ENCODE measurements around the gene SPACDR. TPM values are rescaled to one million over a fixed set of nuclear protein-coding genes. Genes with fewer than 3 reads are reported as not detected.
"Not testable (repeated sequence)": the region's sequence is repeated elsewhere in the genome, so short reads cannot be mapped to it uniquely, and the experiment has no call there.

The SPACDR gene
- polyA plus RNA-seq, 1 donor from 2014 or later = not detected

- TF ChIP-seq, protein P1, sequence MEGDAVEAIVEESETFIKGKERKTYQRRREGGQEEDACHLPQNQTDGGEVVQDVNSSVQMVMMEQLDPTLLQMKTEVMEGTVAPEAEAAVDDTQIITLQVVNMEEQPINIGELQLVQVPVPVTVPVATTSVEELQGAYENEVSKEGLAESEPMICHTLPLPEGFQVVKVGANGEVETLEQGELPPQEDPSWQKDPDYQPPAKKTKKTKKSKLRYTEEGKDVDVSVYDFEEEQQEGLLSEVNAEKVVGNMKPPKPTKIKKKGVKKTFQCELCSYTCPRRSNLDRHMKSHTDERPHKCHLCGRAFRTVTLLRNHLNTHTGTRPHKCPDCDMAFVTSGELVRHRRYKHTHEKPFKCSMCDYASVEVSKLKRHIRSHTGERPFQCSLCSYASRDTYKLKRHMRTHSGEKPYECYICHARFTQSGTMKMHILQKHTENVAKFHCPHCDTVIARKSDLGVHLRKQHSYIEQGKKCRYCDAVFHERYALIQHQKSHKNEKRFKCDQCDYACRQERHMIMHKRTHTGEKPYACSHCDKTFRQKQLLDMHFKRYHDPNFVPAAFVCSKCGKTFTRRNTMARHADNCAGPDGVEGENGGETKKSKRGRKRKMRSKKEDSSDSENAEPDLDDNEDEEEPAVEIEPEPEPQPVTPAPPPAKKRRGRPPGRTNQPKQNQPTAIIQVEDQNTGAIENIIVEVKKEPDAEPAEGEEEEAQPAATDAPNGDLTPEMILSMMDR (IDR thresholded peaks at IDR 0.05; ENCODE audit: poor library complexity, severe bottlenecking) = no peak
- no peak for TF ChIP-seq EP300 (conservative IDR thresholded peaks at IDR 0.05; ENCODE audit: poor library complexity, severe bottlenecking)
- no peaks in the 10 kb centered on the region for H3K9me2 ChIP-seq (ENCODE audit: insufficient read depth, low read length)
These were observed 20.8 kb downstream of the SPACDR start for GRCh38 chr7:100443096-100443840.

GRCh38 chr7:100441641-100442535 is 22.2 kb downstream of the SPACDR start:
- Histone ChIP-seq H3K9me3 (ENCODE audit: low read length) (no peaks in the 10 kb centered on the region), H3K36me3 (ENCODE audit: insufficient read depth, low read length) (no peaks in the 10 kb centered on the region), H3K4me2 (ENCODE audit: low read length) (no peak overlapping the region), H3K27ac (ENCODE audit: low read length) (no peak overlapping the region), H3F3A (ENCODE audit: insufficient read depth, low read length, poor library complexity, severe bottlenecking) (no peaks in the 10 kb centered on the region), H3K79me2 (replicated peaks; ENCODE audit: insufficient read depth, low read length) (no peaks in the 10 kb centered on the region), H2AFZ (ENCODE audit: low read depth, low read length) (no peak overlapping the region), H3K9me2 (ENCODE audit: insufficient read depth, low read length) (no peaks in the 10 kb centered on the region), H3K9ac (ENCODE audit: low read length) (no peak overlapping the region), H3K27me3 (ENCODE audit: insufficient read depth, low read depth, low read length) (no peaks in the 10 kb centered on the region), H3K4me3 (ENCODE audit: low read length) (no peak overlapping the region), H4K20me1 (ENCODE audit: insufficient read depth) (no peaks in the 10 kb centered on the region)
- TF ChIP-seq RAD21 (conservative IDR thresholded peaks at IDR 0.05) (no peak), EP300 (conservative IDR thresholded peaks at IDR 0.05; ENCODE audit: poor library complexity, severe bottlenecking) (no peak), EZH2 (IDR thresholded peaks at IDR 0.05; ENCODE audit: borderline replicate concordance, insufficient read depth, low read length, poor library complexity, severe bottlenecking) (no peak), TAF1 (IDR thresholded peaks at IDR 0.05; ENCODE audit: low read depth) (no peak), MXI1 (conservative IDR thresholded peaks at IDR 0.05; ENCODE audit: poor library complexity, severe bottlenecking) (no peak), SMC3 (conservative IDR thresholded peaks at IDR 0.05; ENCODE audit: poor library complexity) (no peak), POLR2AphosphoS5 (IDR thresholded peaks at IDR 0.05) (no peak)
- TF ChIP-seq, protein P2, sequence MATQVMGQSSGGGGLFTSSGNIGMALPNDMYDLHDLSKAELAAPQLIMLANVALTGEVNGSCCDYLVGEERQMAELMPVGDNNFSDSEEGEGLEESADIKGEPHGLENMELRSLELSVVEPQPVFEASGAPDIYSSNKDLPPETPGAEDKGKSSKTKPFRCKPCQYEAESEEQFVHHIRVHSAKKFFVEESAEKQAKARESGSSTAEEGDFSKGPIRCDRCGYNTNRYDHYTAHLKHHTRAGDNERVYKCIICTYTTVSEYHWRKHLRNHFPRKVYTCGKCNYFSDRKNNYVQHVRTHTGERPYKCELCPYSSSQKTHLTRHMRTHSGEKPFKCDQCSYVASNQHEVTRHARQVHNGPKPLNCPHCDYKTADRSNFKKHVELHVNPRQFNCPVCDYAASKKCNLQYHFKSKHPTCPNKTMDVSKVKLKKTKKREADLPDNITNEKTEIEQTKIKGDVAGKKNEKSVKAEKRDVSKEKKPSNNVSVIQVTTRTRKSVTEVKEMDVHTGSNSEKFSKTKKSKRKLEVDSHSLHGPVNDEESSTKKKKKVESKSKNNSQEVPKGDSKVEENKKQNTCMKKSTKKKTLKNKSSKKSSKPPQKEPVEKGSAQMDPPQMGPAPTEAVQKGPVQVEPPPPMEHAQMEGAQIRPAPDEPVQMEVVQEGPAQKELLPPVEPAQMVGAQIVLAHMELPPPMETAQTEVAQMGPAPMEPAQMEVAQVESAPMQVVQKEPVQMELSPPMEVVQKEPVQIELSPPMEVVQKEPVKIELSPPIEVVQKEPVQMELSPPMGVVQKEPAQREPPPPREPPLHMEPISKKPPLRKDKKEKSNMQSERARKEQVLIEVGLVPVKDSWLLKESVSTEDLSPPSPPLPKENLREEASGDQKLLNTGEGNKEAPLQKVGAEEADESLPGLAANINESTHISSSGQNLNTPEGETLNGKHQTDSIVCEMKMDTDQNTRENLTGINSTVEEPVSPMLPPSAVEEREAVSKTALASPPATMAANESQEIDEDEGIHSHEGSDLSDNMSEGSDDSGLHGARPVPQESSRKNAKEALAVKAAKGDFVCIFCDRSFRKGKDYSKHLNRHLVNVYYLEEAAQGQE (IDR thresholded peaks at IDR 0.05; ENCODE audit: borderline replicate concordance) = no peak
- TF ChIP-seq, protein P1 (IDR thresholded peaks at IDR 0.05; ENCODE audit: poor library complexity, severe bottlenecking) = no peak

More at GRCh38 chr7:100443096-100443840, 20.8 kb downstream of the SPACDR start:
- Histone ChIP-seq H3F3A (ENCODE audit: insufficient read depth, low read length, poor library complexity, severe bottlenecking) (no peaks in the 10 kb centered on the region), H3K9ac (ENCODE audit: low read length) (no peak overlapping the region), H3K36me3 (ENCODE audit: insufficient read depth, low read length) (no peaks in the 10 kb centered on the region), H3K4me3 (ENCODE audit: low read length) (no peak overlapping the region), H2AFZ (ENCODE audit: low read depth, low read length) (no peak overlapping the region), H3K4me2 (ENCODE audit: low read length) (no peak overlapping the region), H3K79me2 (replicated peaks; ENCODE audit: insufficient read depth, low read length) (no peaks in the 10 kb centered on the region), H3K27me3 (ENCODE audit: insufficient read depth, low read depth, low read length) (no peaks in the 10 kb centered on the region), H3K9me3 (ENCODE audit: low read length) (no peaks in the 10 kb centered on the region), H3K27ac (ENCODE audit: low read length) (no peak overlapping the region), H4K20me1 (ENCODE audit: insufficient read depth) (no peaks in the 10 kb centered on the region)

- H3K9me3 ChIP-seq (ENCODE audit: low read length); H3K36me3 ChIP-seq (ENCODE audit: insufficient read depth, low read length); H3K27ac ChIP-seq (ENCODE audit: low read length); H2AFZ ChIP-seq (ENCODE audit: low read depth, low read length); H3K4me3 ChIP-seq (ENCODE audit: low read length); H3K9ac ChIP-seq (ENCODE audit: low read length); H3K4me2 ChIP-seq (ENCODE audit: low read length); H3K9me2 ChIP-seq (ENCODE audit: insufficient read depth, low read length); H3F3A ChIP-seq (ENCODE audit: insufficient read depth, low read length, poor library complexity, severe bottlenecking); H3K27me3 ChIP-seq (ENCODE audit: insufficient read depth, low read depth, low read length); H4K20me1 ChIP-seq (ENCODE audit: insufficient read depth); H3K79me2 ChIP-seq (replicated peaks; ENCODE audit: insufficient read depth, low read length): not testable (repeated sequence)
These were observed 24.8 kb downstream of the SPACDR start for GRCh38 chr7:100439244-100439643.

DNA sequence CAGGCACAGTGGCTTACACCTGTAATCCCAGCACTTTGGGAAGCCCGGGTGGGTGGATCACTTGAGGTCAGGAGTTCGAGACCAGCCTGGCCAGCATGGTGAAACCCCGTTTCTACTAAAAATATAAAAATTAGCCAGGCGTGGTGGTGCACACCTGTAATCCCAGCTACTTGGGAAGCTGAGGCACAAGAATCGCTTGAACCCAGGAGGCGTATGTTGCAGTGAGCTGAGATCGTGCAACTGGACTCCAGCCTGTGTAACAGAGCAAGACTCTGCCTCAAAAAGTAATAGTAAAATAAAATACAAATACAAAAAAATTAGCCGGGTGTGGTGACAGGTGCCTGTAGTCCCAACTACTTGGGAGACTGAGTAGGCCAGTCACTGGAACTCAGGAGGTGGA is 25.3 kb downstream of the SPACDR start:
- H3K4me2 ChIP-seq (ENCODE audit: low read length); H3K9me2 ChIP-seq (ENCODE audit: insufficient read depth, low read length); H3F3A ChIP-seq (ENCODE audit: insufficient read depth, low read length, poor library complexity, severe bottlenecking); H4K20me1 ChIP-seq (ENCODE audit: insufficient read depth); H3K27ac ChIP-seq (ENCODE audit: low read length); H3K36me3 ChIP-seq (ENCODE audit: insufficient read depth, low read length); H3K27me3 ChIP-seq (ENCODE audit: insufficient read depth, low read depth, low read length); H3K79me2 ChIP-seq (replicated peaks; ENCODE audit: insufficient read depth, low read length); H2AFZ ChIP-seq (ENCODE audit: low read depth, low read length); H3K4me3 ChIP-seq (ENCODE audit: low read length); H3K9ac ChIP-seq (ENCODE audit: low read length); H3K9me3 ChIP-seq (ENCODE audit: low read length): not testable (repeated sequence)

Measured in neural cell (in vitro differentiated cells).